GM12865 (cell line): Measurements from ENCODE around the gene NTN4.

Experiments used
- DNase-seq: peaks from one replicate; pipeline ENCODE4 v3.0.0; 2010; ENCODE audit warnings: low read depth
- H3K4me3 ChIP-seq: 2 replicates; pipeline ENCODE4 v1.5.1; 2011; ENCODE audit warnings: mild to moderate bottlenecking, low read depth, low read length, control low read depth
- CTCF ChIP-seq: IDR thresholded peaks from 2 replicates; pipeline ENCODE4 v1.5.1; 2011; ENCODE audit warnings: low read length, control low read depth, low read depth, inconsistent platforms; ENCODE audit not compliant: insufficient read depth; ENCODE audit errors: missing control alignments

NTN4 gene

GRCh38 chr12:95699579-95699978, 91.0 kb downstream of the NTN4 start:
- H3K4me3 ChIP-seq = no peak overlapping the region
- DNase-seq = no peak
- no peak for TF ChIP-seq CTCF

GRCh38 chr12:95694136-95694535, 96.4 kb downstream of the NTN4 start:
- TF ChIP-seq CTCF = no peak
- no peak overlapping the region for H3K4me3 ChIP-seq
- no peak for DNase-seq

- H3K4me3 ChIP-seq = no peak overlapping the region
- no peak for TF ChIP-seq CTCF
- no peak for DNase-seq
Observed at GRCh38 chr12:95693689-95694088, 96.9 kb downstream of the NTN4 start.

- DNase-seq = no peak
- no peak for TF ChIP-seq CTCF
- H3K4me3 ChIP-seq = no peak overlapping the region
Observed at GRCh38 chr12:95690861-95691635, 99.5 kb downstream of the NTN4 start.

- no peak overlapping the region for H3K4me3 ChIP-seq
- TF ChIP-seq CTCF = no peak
- DNase-seq = no peak
Observed at GRCh38 chr12:95687937-95688336, 102.6 kb downstream of the NTN4 start.

- no peak for TF ChIP-seq CTCF
- DNase-seq = no peak
- H3K4me3 ChIP-seq = no peak overlapping the region
Observed at GRCh38 chr12:95683418-95683817, 107.1 kb downstream of the NTN4 start.
